Measurements from ENCODE around the gene AMIGO3. TPM values are rescaled to one million over a fixed set of nuclear protein-coding genes. Genes with fewer than 3 reads are reported as not detected.
"Not testable (repeated sequence)": the region's sequence is repeated elsewhere in the genome, so short reads cannot be mapped to it uniquely, and the experiment has no call there.

Gene AMIGO3
- total and polyA plus RNA-seq, 2 experiments from 2014 or later: 0.18 TPM; not detected in 1

DNA sequence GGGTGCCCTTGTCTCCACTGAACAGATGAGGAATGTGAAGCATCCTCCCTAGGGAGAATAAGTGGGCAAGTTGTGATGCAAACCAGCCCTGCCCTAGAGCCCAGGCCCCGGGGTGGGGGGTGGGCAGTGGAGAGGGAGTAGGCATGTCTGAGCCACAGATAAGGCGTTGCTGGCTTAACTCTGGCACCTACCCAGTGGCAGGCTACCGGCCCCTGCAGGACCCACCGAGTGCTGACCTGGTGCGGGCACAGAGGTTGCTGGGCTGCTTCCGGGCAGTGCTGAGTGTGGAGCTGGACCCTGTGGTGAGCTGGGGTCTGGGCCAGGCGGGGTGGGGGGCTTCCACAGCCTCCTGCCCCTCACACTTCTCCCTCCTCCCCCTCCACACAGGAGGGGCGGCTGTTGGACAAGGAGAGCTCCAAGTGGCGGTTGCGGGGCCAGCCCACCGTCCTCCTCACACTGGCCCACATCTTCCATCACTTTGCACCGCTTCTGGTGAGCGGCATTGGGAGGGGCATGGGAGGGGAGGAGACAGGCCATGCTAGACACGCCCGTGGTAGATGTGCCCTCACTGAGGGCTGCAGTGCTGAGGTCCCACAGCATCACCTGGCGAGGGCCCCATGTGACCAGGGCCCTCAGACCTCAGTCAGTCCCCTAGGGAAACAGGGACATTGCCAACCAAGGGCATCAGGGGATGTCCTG lies 20.1 kb downstream of the AMIGO3 start:
- Histone ChIP-seq H3K4me1 (ENCODE audit: insufficient read depth) (no peaks in the 10 kb centered on the region), H3K4me3 (no peak overlapping the region), H3K9ac (no peak overlapping the region), H3K4me2 (ENCODE audit: unreplicated experiment) (no peak overlapping the region), H3K36me3 (ENCODE audit: low read depth) (no peaks in the 10 kb centered on the region), H3F3A (ENCODE audit: insufficient read depth) (no peaks in the 10 kb centered on the region), H3K79me2 (ENCODE audit: insufficient read depth) (peaks cover 5% of the 10 kb centered on the region; the same call in 1 of the 2 replicates), H3K9me3 (ENCODE audit: low read depth) (no peaks in the 10 kb centered on the region), H3K27me3 (replicated peaks; ENCODE audit: insufficient read depth) (no peaks in the 10 kb centered on the region), H3K27ac (no peak overlapping the region), H2AFZ (no peak overlapping the region), H4K20me1 (ENCODE audit: insufficient read depth) (no peaks in the 10 kb centered on the region), H3K9me2 (ENCODE audit: insufficient read depth) (no peaks in the 10 kb centered on the region)
- WGBS, 2 experiments (ENCODE audit: low coverage in 1 of 2, low lambda C conversion rate in 2 of 2, missing lambda C conversion rate in 2 of 2): 78 to 80% methylated on average over 13 to 16 of the region's 16 CpGs
- in situ Hi-C loops (cut with MboI): no loop called here
- no peak for TF ChIP-seq EZH2 (IDR thresholded peaks at IDR 0.05; ENCODE audit: insufficient read depth, poor library complexity, severe bottlenecking)
- no peak for TF ChIP-seq EZH2phosphoT487 (IDR thresholded peaks at IDR 0.05; ENCODE audit: insufficient read depth, low read depth)
- DNase-seq: peak; percentile 38

GRCh38 chr3:49695350-49696015 lies 24.0 kb downstream of the AMIGO3 start:
- in situ Hi-C loops (cut with MboI); H3K9ac ChIP-seq; H3K27me3 ChIP-seq (replicated peaks; ENCODE audit: insufficient read depth); H3F3A ChIP-seq (ENCODE audit: insufficient read depth); DNase-seq; H3K36me3 ChIP-seq (ENCODE audit: low read depth); H3K9me2 ChIP-seq (ENCODE audit: insufficient read depth); H3K4me1 ChIP-seq (ENCODE audit: insufficient read depth); H2AFZ ChIP-seq; H4K20me1 ChIP-seq (ENCODE audit: insufficient read depth); H3K4me2 ChIP-seq (ENCODE audit: unreplicated experiment); H3K27ac ChIP-seq; H3K9me3 ChIP-seq (ENCODE audit: low read depth); H3K4me3 ChIP-seq: not testable (repeated sequence)
- peaks cover 42% of the 10 kb centered on the region for H3K79me2 ChIP-seq (ENCODE audit: insufficient read depth)
- WGBS, 2 experiments (ENCODE audit: low coverage in 1 of 2, low lambda C conversion rate in 2 of 2, missing lambda C conversion rate in 2 of 2): 66 to 82% methylated on average over 2 to 4 of the region's 4 CpGs

DNA sequence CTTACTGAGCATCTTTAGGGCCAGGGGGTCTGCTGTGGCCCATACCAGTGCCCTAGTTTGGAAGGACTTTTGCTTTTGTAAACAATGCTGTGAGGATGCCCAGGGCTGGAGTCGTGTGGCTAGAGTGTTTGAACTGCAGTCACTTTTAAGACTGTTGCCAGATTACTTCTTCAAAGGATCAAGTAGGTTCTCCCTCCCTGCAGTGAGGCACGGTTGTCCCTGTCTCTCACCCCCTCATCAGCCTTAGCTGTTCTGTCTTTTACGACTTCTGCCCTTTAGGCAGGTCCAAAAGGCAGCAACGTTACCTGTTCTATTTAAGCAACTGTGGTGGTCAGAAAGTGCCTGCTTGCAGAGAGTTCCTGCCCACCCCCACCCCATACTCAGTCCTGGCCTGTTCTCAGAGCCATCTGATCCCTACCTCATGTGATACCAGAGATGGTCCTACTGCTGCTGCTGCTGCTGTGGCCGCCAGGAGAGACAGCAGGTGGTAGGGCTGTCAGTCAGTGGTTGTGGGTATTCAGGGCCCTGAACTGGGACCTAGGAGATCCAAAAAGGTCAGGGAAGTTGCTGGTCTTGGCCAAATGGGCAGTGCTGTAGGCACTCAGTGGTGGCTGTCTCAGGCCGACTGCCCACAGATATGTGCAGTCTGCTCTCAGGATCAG lies 24.9 kb downstream of the AMIGO3 start:
- H3K9me3 ChIP-seq (ENCODE audit: low read depth); H3K9ac ChIP-seq; DNase-seq; H3K27me3 ChIP-seq (replicated peaks; ENCODE audit: insufficient read depth); in situ Hi-C loops (cut with MboI); H3K4me3 ChIP-seq; H3K36me3 ChIP-seq (ENCODE audit: low read depth); H3K27ac ChIP-seq; H2AFZ ChIP-seq; H4K20me1 ChIP-seq (ENCODE audit: insufficient read depth); H3F3A ChIP-seq (ENCODE audit: insufficient read depth); H3K4me1 ChIP-seq (ENCODE audit: insufficient read depth); H3K4me2 ChIP-seq (ENCODE audit: unreplicated experiment); H3K9me2 ChIP-seq (ENCODE audit: insufficient read depth): not testable (repeated sequence)
- peaks cover 51% of the 10 kb centered on the region for H3K79me2 ChIP-seq (ENCODE audit: insufficient read depth)
- 44 to 48% methylated on average over 6 of the region's 6 CpGs for WGBS, 2 experiments (ENCODE audit: low coverage in 1 of 2, low lambda C conversion rate in 2 of 2, missing lambda C conversion rate in 2 of 2)

- H3K27ac ChIP-seq; H3F3A ChIP-seq (ENCODE audit: insufficient read depth); H3K27me3 ChIP-seq (replicated peaks; ENCODE audit: insufficient read depth); H4K20me1 ChIP-seq (ENCODE audit: insufficient read depth); H3K4me2 ChIP-seq (ENCODE audit: unreplicated experiment); H3K9me3 ChIP-seq (ENCODE audit: low read depth); DNase-seq; H3K9ac ChIP-seq; H3K4me3 ChIP-seq; H2AFZ ChIP-seq; in situ Hi-C loops (cut with MboI); H3K9me2 ChIP-seq (ENCODE audit: insufficient read depth); H3K36me3 ChIP-seq (ENCODE audit: low read depth): not testable (repeated sequence)
- H3K79me2 ChIP-seq (ENCODE audit: insufficient read depth): peaks cover 53% of the 10 kb centered on the region
- WGBS, 2 experiments (ENCODE audit: low coverage in 1 of 2, low lambda C conversion rate in 2 of 2, missing lambda C conversion rate in 2 of 2): 98 to 100% methylated on average over 3 of the region's 3 CpGs
- peaks cover 11% of the 10 kb centered on the region; the same call in 1 of the 2 replicates for H3K4me1 ChIP-seq (ENCODE audit: insufficient read depth)
These were observed 28.0 kb downstream of the AMIGO3 start for GRCh38 chr3:49691481-49691880.

DNA sequence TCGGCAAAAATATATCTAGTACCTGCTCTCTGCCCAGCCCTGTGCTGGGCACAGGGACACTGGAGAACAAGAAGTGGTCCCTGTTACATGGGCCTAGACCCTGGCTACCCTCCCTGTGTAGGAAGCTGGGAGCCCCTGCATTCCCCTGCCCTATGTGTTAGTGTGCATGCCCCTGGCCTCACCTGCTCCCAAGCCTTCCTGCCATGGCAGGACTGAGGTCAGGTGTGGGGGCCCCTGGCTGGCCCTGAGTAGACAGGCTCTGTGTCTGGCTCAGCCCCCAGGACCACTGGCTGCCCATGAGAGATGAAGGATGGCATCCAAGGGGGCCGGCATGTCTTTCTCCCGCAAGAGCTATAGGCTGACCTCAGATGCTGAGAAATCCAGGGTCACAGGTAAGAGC lies 28.6 kb downstream of the AMIGO3 start:
- WGBS, 2 experiments (ENCODE audit: low coverage in 1 of 2, low lambda C conversion rate in 2 of 2, missing lambda C conversion rate in 2 of 2): 91 to 92% methylated on average over 3 of the region's 3 CpGs
- H3K27me3 ChIP-seq (replicated peaks; ENCODE audit: insufficient read depth); H3K9me3 ChIP-seq (ENCODE audit: low read depth); H3K9ac ChIP-seq; H3F3A ChIP-seq (ENCODE audit: insufficient read depth); H4K20me1 ChIP-seq (ENCODE audit: insufficient read depth); H3K27ac ChIP-seq; H2AFZ ChIP-seq; DNase-seq; H3K9me2 ChIP-seq (ENCODE audit: insufficient read depth); H3K4me3 ChIP-seq; H3K36me3 ChIP-seq (ENCODE audit: low read depth); in situ Hi-C loops (cut with MboI): not testable (repeated sequence)
- peak overlapping the region; percentile 98 for H3K4me2 ChIP-seq (ENCODE audit: unreplicated experiment)
- peaks cover 11% of the 10 kb centered on the region; the same call in 1 of the 2 replicates for H3K4me1 ChIP-seq (ENCODE audit: insufficient read depth)
- H3K79me2 ChIP-seq (ENCODE audit: insufficient read depth): peaks cover 53% of the 10 kb centered on the region

GRCh38 chr3:49689908-49690624 lies 29.4 kb downstream of the AMIGO3 start:
- H3K27ac ChIP-seq; H3F3A ChIP-seq (ENCODE audit: insufficient read depth); H3K9me3 ChIP-seq (ENCODE audit: low read depth); in situ Hi-C loops (cut with MboI); H3K9me2 ChIP-seq (ENCODE audit: insufficient read depth); H3K27me3 ChIP-seq (replicated peaks; ENCODE audit: insufficient read depth); H3K36me3 ChIP-seq (ENCODE audit: low read depth); H4K20me1 ChIP-seq (ENCODE audit: insufficient read depth): not testable (repeated sequence)
- Histone ChIP-seq H3K4me2 (ENCODE audit: unreplicated experiment) (peak overlapping the region; percentile 98), H3K4me1 (ENCODE audit: insufficient read depth) (peaks cover 11% of the 10 kb centered on the region; the same call in 1 of the 2 replicates), H3K79me2 (ENCODE audit: insufficient read depth) (peaks cover 53% of the 10 kb centered on the region), H3K4me3 (peak overlapping the region; percentile 93), H3K9ac (peak overlapping the region; percentile 88), H2AFZ (peak overlapping the region; percentile 96)
- WGBS, 2 experiments (ENCODE audit: low coverage in 1 of 2, low lambda C conversion rate in 2 of 2, missing lambda C conversion rate in 2 of 2): 8 to 9% methylated on average over 16 of the region's 16 CpGs
- peak; percentile 47 for DNase-seq

Data from GM23248 (cell line).